T-cell (primary cell): ENCODE measurements around the gene UGT1A5. TPM values are rescaled to one million over a fixed set of nuclear protein-coding genes. Genes with fewer than 3 reads are reported as not detected.
"Not testable (repeated sequence)": the region's sequence is repeated elsewhere in the genome, so short reads cannot be mapped to it uniquely, and the experiment has no call there.

Source experiments
- ATAC-seq, 4 experiments: fragments of 200-7000 bp in 3 of 4; fragments of 150-1000 bp in 1 of 4; cut with Tn5 transposase; replicated peaks in 1 of 4; 1 replicate in 3 of 4; 2 replicates in 1 of 4; pipeline ENCODE4 v1.10.0; 2021; ENCODE audit warnings: moderate library complexity in 3 of 4, mild to moderate bottlenecking in 2 of 4, moderate number of reproducible peaks in 1 of 4
- CTCF ChIA-PET, 2 donors: fragments of 300-600 bp; sonication (Branson Sonifier 250); formaldehyde crosslinking; loops; one replicate each; lab custom pipeline; 2022; ENCODE audit warnings: antibody characterized with exemption in 2 of 2; lab: Charles Lee
- POLR2A ChIA-PET, 2 donors: fragments of 300-600 bp; sonication (Branson Sonifier 250); formaldehyde crosslinking; loops; one replicate each; lab custom pipeline; 2022; ENCODE audit warnings: antibody characterized with exemption in 2 of 2; lab: Charles Lee
- DNase-seq, 35 experiments: peaks; one replicate each; pipeline versions ENCODE4 v3.0.0 to v3.0.0-alpha.2; 2013 to 2023
- H3K27ac ChIP-seq: one replicate; pipeline ENCODE4 v1.5.1; 2013; ENCODE audit warnings: low read length
- H3K27me3 ChIP-seq, 2 experiments: replicated peaks in 1 of 2; 1 replicate in 1 of 2; 2 replicates in 1 of 2; pipeline versions ENCODE4 v1.6.1 to v1.7.0; 2013; ENCODE audit warnings: low read length in 1 of 2, mixed read lengths in 1 of 2; ENCODE audit not compliant: control insufficient read depth in 2 of 2, insufficient read depth in 2 of 2; ENCODE audit errors: extremely low read depth in 1 of 2
- H3K36me3 ChIP-seq, 2 donors: 1 replicate in 1 of 2; 2 replicates in 1 of 2; pipeline versions ENCODE4 v1.6.1 to v1.7.0; 2013; ENCODE audit warnings: low read length in 1 of 2; ENCODE audit not compliant: control insufficient read depth in 2 of 2, insufficient read depth in 1 of 2; ENCODE audit errors: extremely low read depth in 1 of 2
- H3K4me1 ChIP-seq, 2 experiments: 1 replicate in 1 of 2; 2 replicates in 1 of 2; pipeline versions ENCODE4 v1.6.1 to v1.7.0; 2013; ENCODE audit warnings: low read length in 2 of 2, mixed read lengths in 1 of 2; ENCODE audit not compliant: insufficient read depth in 2 of 2, control insufficient read depth in 1 of 2; ENCODE audit errors: extremely low read depth in 1 of 2
- H3K4me3 ChIP-seq, 2 donors: 1 replicate in 1 of 2; 2 replicates in 1 of 2; pipeline versions ENCODE4 v1.5.1 to v1.7.0; 2013; ENCODE audit warnings: mild to moderate bottlenecking in 2 of 2, low read length in 1 of 2, moderate library complexity in 1 of 2; ENCODE audit not compliant: control insufficient read depth in 1 of 2; ENCODE audit errors: extremely low read depth in 1 of 2
- H3K9me3 ChIP-seq: 2 replicates; pipeline ENCODE4 v1.7.0; 2013
- H3K27ac Mint-ChIP-seq, 2 donors: one replicate each; pipeline ENCODE4 v1.8.0; 2020 to 2021; ENCODE audit warnings: mild to moderate bottlenecking in 2 of 2, mixed read lengths in 2 of 2
- H3K27me3 Mint-ChIP-seq, 2 donors: one replicate each; pipeline ENCODE4 v1.8.0; 2021 to 2022; ENCODE audit warnings: mixed read lengths in 2 of 2
- H3K36me3 Mint-ChIP-seq: one replicate; pipeline ENCODE4 v1.8.0; 2021; ENCODE audit warnings: mixed read lengths
- H3K4me1 Mint-ChIP-seq, 3 donors: one replicate each; pipeline ENCODE4 v1.8.0; 2020 to 2022; ENCODE audit warnings: mixed read lengths in 3 of 3, mild to moderate bottlenecking in 1 of 3
- H3K4me3 Mint-ChIP-seq, 3 donors: one replicate each; pipeline ENCODE4 v1.8.0; 2020 to 2022; ENCODE audit warnings: mild to moderate bottlenecking in 3 of 3, mixed read lengths in 3 of 3, moderate library complexity in 3 of 3
- H3K9me3 Mint-ChIP-seq, 3 donors: one replicate each; pipeline ENCODE4 v1.8.0; 2020 to 2022; ENCODE audit warnings: mixed read lengths in 3 of 3
- WGBS: methylation state at CpG from one replicate; pipeline ENCODE4 v1.1.5; 2013; ENCODE audit warnings: missing lambda C conversion rate; ENCODE audit not compliant: insufficient coverage; 5-methylcytosine and 5-hydroxymethylcytosine counted together
- total RNA-seq, 35 experiments: library from RNA in 6 of 35; stranded (reverse) in 6 of 35; fragments of 120-200 nt in 1 of 35; gene quantifications; one replicate each; pipeline versions ENCODE4 v1.2.1 to v1.2.4 and lab custom pipeline; 2013 to 2026

The UGT1A5 gene
- total RNA-seq, 5 donors from 2014 or later (not counting 1 experiment from before 2014, with no cell fraction given), result not detected

DNA sequence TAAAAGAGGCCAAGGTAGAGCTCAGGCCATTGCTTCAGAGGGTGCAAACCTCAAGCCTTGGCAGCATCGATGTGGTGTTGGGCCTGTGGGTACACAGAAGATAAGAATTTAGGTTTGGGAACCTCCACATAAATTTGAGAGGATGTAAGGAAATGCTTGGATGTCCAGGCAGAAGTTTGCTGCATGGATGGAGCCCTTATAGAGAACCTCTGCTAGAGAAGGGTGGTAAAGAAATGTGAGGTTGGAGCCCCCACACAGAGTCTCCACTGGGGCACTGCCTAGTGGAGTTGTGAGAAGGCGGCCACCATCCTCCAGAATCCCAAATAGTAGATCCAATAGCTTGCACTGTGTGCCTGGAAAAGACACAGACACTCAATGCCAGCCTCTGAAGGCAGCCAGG, 38.0 kb downstream of the UGT1A5 start:
- H3K4me1 Mint-ChIP-seq, POLR2A ChIA-PET, H3K9me3 ChIP-seq, CTCF ChIA-PET, H3K36me3 ChIP-seq, ATAC-seq, H3K4me3 Mint-ChIP-seq, H3K36me3 Mint-ChIP-seq, H3K4me3 ChIP-seq, DNase-seq, H3K27ac ChIP-seq, H3K4me1 ChIP-seq, H3K27ac Mint-ChIP-seq: not testable (repeated sequence)
- peaks cover 7 to 19% (median 8%) of the 10 kb centered on the region in 3 donors for H3K9me3 Mint-ChIP-seq
- H3K27me3 Mint-ChIP-seq, result peaks cover 36 to 39% of the 10 kb centered on the region in 2 donors
- WGBS, result 80% methylated on average over 1 of the region's 2 CpGs
- peaks cover 0 to 14% of the 10 kb centered on the region in 2 experiments for H3K27me3 ChIP-seq

DNA sequence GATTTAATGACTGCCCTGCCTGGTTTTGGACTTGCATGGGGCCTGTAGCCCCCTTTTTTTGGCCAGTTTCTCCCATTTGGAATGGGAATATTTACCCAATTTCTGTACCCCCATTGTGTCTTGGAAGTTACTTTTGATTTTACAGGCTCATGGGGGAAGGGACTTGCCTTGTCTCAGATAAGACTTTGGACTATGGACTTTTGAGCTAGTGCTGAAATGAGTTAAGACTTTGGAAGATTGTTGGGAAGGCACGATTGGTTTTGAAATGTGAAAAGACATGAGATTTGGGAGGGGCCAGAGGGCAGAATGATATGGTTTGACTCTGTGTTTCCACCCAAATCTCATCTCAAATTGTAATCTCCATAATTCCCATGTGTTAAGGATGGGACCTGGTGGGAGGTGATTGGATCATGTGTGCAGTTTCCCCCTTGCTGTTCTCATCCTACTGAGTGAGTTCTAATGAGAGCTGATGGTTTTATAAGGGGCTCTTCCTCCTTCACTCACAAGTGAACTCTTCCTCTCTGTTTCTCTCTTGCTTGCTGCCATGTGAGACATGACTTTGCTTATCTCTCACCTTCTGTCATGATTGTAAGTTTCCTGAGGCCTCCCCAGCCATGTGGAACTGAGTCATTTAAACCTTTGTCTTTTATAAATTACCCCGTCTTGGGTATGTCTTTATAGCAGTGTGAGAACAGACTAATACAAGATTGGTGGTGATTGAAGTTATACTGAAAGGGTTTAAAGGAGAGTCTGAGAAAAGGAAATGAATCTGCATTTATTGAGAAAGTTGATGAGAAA, 38.7 kb downstream of the UGT1A5 start:
- H3K4me3 ChIP-seq, POLR2A ChIA-PET, H3K27ac Mint-ChIP-seq, CTCF ChIA-PET, H3K27ac ChIP-seq, H3K36me3 Mint-ChIP-seq, H3K4me3 Mint-ChIP-seq, H3K9me3 ChIP-seq, H3K4me1 ChIP-seq, ATAC-seq, DNase-seq, H3K36me3 ChIP-seq, H3K4me1 Mint-ChIP-seq: not testable (repeated sequence)
- Mint-ChIP-seq H3K9me3 (peaks cover 7 to 19% (median 8%) of the 10 kb centered on the region in 3 donors), H3K27me3 (peaks cover 33 to 38% of the 10 kb centered on the region in 2 donors)
- 20% methylated on average over 1 of the region's 2 CpGs for WGBS
- H3K27me3 ChIP-seq, result peaks cover 0 to 13% of the 10 kb centered on the region in 2 experiments

DNA sequence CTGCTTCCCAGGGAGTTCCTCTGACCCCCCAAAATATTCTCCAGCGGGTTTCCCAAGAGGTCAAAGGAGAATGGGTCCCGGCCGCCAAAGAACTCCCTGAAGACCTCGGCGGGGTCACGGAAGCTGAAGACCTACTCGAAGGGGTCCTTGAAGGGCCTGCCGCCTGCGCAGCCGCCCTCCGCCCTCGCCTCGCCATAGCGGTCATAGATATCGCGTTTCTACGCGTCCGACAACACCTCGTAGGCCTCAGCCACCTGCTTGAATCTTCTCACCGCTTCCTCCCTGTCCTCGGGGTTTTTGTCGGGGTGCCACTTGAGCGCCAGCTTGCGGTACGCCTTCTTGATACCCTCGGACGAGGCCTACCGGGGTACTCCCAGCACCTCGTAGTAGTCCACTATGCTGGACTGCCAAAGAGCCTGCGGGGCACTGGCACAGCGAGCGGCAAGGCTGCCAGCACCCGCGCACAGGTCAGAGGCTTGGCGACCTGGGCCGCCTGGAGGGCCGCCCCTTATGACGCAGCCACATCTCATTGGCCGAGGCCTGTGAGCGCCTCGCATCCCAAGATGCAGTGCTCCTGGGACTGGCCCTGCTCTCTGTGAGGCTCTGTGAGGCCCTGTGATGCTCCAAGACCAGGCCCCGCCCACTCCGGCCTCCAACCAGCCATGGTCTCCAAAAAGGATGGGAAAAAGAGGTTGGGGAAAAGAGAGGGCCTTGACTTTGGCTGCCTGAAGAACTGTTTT, 42.3 kb downstream of the UGT1A5 start:
- Histone ChIP-seq H3K36me3 (no peaks in the 10 kb centered on the region), H3K4me1 (no peaks in the 10 kb centered on the region), H3K27ac (no peak overlapping the region), H3K27me3 (peaks cover 0 to 6% of the 10 kb centered on the region in 2 experiments), H3K4me3 (no peak overlapping the region), H3K9me3 (no peaks in the 10 kb centered on the region)
- DNase-seq (no peak), ATAC-seq (no peak)
- Mint-ChIP-seq H3K4me3 (no peak overlapping the region), H3K27me3 (peaks cover 7 to 14% of the 10 kb centered on the region in 2 donors), H3K4me1 (no peaks in the 10 kb centered on the region), H3K9me3 (peaks cover 2 to 15% (median 6%) of the 10 kb centered on the region in 3 donors), H3K27ac (no peak overlapping the region), H3K36me3 (no peaks in the 10 kb centered on the region)
- WGBS, result 91% methylated on average over 35 of the region's 44 CpGs
- ChIA-PET POLR2A (no interaction called here), CTCF (no interaction called here)

DNA sequence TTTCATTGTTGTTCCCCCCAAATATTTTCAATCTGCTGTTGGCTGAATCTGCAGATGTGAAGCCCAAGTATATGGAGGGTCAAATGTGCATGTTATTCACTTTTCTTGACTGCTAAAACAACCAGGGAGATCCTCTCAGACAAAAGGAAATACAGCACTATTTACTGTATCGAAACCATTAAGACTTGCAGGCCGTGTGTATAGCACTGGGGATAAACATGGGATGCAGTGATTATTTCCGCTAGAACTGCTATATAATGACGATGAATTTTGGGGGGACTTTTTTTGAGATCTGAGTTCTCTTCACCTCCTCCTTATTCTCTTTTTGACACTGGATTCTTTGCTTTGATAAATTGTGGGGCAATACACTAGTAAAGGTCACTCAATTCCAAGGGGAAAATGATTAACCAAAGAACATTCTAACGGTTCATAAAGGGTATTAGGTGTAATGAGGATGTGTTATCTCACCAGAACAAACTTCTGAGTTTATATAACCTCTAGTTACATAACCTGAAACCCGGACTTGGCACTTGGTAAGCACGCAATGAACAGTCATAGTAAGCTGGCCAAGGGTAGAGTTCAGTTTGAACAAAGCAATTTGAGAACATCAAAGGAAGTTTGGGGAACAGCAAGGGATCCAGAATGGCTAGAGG, 43.8 kb downstream of the UGT1A5 start:
- CTCF ChIA-PET, result no interaction called here
- Mint-ChIP-seq H3K36me3 (no peaks in the 10 kb centered on the region), H3K27me3 (peaks cover 0 to 14% of the 10 kb centered on the region in 2 donors), H3K27ac (no peak overlapping the region), H3K4me1 (no peaks in the 10 kb centered on the region), H3K9me3 (peaks cover 0 to 4% (median 3%) of the 10 kb centered on the region in 3 donors), H3K4me3 (no peak overlapping the region)
- Histone ChIP-seq H3K4me1 (no peaks in the 10 kb centered on the region), H3K27me3 (peaks cover 0 to 2% of the 10 kb centered on the region in 2 experiments), H3K36me3 (no peaks in the 10 kb centered on the region), H3K4me3 (no peak overlapping the region), H3K27ac (no peak overlapping the region), H3K9me3 (no peaks in the 10 kb centered on the region)
- ATAC-seq, result no peak
- WGBS, result 83% methylated on average over 1 of the region's 7 CpGs
- no peak for DNase-seq
- POLR2A ChIA-PET, result no interaction called here

DNA sequence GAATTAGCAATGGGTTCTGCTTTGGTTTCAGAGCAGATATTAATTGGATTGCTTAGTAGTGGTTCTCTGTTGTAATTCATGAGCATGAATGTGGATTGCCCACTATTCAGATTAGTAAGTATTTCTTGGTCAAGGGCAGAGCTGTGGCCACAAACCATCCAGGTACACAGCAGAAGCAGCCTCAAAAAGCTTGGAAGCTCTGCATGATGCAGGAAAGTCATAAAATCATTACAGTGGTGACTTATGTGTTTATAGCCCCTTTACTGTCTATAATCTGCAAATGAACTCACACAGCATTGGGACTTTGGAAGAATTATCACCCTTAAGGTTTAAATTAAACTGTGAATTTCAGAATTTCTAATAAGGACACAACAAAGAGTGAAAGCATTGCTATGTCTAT, 45.4 kb downstream of the UGT1A5 start:
- DNase-seq, result no peak
- Mint-ChIP-seq H3K27me3 (peaks cover 0 to 8% of the 10 kb centered on the region in 2 donors), H3K27ac (no peak overlapping the region), H3K9me3 (no peaks in the 10 kb centered on the region), H3K4me1 (no peaks in the 10 kb centered on the region), H3K4me3 (no peak overlapping the region), H3K36me3 (no peaks in the 10 kb centered on the region)
- ChIA-PET POLR2A (no interaction called here), CTCF (no interaction called here)
- Histone ChIP-seq H3K4me1 (no peaks in the 10 kb centered on the region), H3K27me3 (peaks cover 0 to 2% of the 10 kb centered on the region in 2 experiments), H3K4me3 (no peak overlapping the region), H3K27ac (no peak overlapping the region), H3K36me3 (no peaks in the 10 kb centered on the region), H3K9me3 (no peaks in the 10 kb centered on the region)
- ATAC-seq, result no peak

DNA sequence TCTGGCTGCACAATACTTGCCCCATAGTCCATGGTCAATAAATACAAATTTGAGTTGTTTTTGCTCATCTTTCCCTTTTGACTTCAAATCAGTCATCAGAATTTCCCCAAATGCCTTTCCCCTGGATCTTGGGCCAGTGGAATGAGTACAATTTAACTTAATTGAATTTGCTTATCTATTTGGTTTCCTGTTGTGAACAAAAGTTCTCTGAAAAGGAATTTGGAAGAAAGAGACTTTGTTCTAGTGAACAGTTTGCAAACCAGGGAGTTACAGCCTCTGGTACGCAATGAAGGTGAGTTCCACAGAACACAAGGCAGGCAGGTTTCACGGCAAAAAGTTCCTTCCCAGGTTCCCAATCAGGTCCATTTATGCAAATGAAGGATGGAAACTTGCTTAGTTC, 46.1 kb downstream of the UGT1A5 start:
- Mint-ChIP-seq H3K4me1 (no peaks in the 10 kb centered on the region), H3K27me3 (peaks cover 5 to 14% of the 10 kb centered on the region in 2 donors), H3K27ac (no peak overlapping the region), H3K4me3 (no peak overlapping the region), H3K9me3 (no peaks in the 10 kb centered on the region), H3K36me3 (no peaks in the 10 kb centered on the region)
- no CpG with 5 or more reads among the region's 2 CpGs for WGBS
- ATAC-seq (no peak), DNase-seq (no peak)
- no peaks in the 10 kb centered on the region for H3K9me3 ChIP-seq
- no peak overlapping the region for H3K4me3 ChIP-seq
- ChIA-PET POLR2A (no interaction called here), CTCF (no interaction called here)
- peaks cover 0 to 2% of the 10 kb centered on the region in 2 experiments for H3K27me3 ChIP-seq
- H3K36me3 ChIP-seq, result no peaks in the 10 kb centered on the region
- no peak overlapping the region for H3K27ac ChIP-seq
- no peaks in the 10 kb centered on the region for H3K4me1 ChIP-seq
